ENCODE measurements around the gene RPL39L. TPM values are rescaled to one million over a fixed set of nuclear protein-coding genes. Genes with fewer than 3 reads are reported as not detected.
"Not testable (repeated sequence)": the region's sequence is repeated elsewhere in the genome, so short reads cannot be mapped to it uniquely, and the experiment has no call there.

Gene RPL39L
- total RNA-seq, 1 donor: 24.2 TPM

- H3K4me3 ChIP-seq (ENCODE audit: low read depth, low read length): no peak overlapping the region
- peak; percentile 31 for DNase-seq (ENCODE audit: low read depth)
- TF ChIP-seq CTCF (IDR thresholded peaks at IDR 0.05; ENCODE audit: insufficient read depth, low read depth, low read length): no peak
Measured at GRCh38 chr3:187183210-187183862, 44.0 kb upstream of the RPL39L start.

- no peak overlapping the region for H3K4me3 ChIP-seq (ENCODE audit: low read depth, low read length)
- DNase-seq (ENCODE audit: low read depth): no peak
- TF ChIP-seq CTCF (IDR thresholded peaks at IDR 0.05; ENCODE audit: insufficient read depth, low read depth, low read length): no peak
Measured at GRCh38 chr3:187181454-187182170, 42.3 kb upstream of the RPL39L start.

GRCh38 chr3:187172929-187173328, 33.6 kb upstream of the RPL39L start:
- no peak for TF ChIP-seq CTCF (IDR thresholded peaks at IDR 0.05; ENCODE audit: insufficient read depth, low read depth, low read length)
- H3K4me3 ChIP-seq (ENCODE audit: low read depth, low read length): no peak overlapping the region
- DNase-seq (ENCODE audit: low read depth): no peak

- not testable (repeated sequence) for DNase-seq (ENCODE audit: low read depth); H3K4me3 ChIP-seq (ENCODE audit: low read depth, low read length)
Measured at GRCh38 chr3:187170911-187171310, 31.6 kb upstream of the RPL39L start.

GRCh38 chr3:187169231-187169960, 30.1 kb upstream of the RPL39L start:
- DNase-seq (ENCODE audit: low read depth): no peak
- H3K4me3 ChIP-seq (ENCODE audit: low read depth, low read length): no peak overlapping the region
- no peak for TF ChIP-seq CTCF (IDR thresholded peaks at IDR 0.05; ENCODE audit: insufficient read depth, low read depth, low read length)

- no peak for DNase-seq (ENCODE audit: low read depth)
- TF ChIP-seq CTCF (IDR thresholded peaks at IDR 0.05; ENCODE audit: insufficient read depth, low read depth, low read length): no peak
Measured at GRCh38 chr3:187167777-187168176, 28.5 kb upstream of the RPL39L start.

GRCh38 chr3:187166750-187167149, 27.5 kb upstream of the RPL39L start:
- no peak for DNase-seq (ENCODE audit: low read depth)
- H3K4me3 ChIP-seq (ENCODE audit: low read depth, low read length): no peak overlapping the region
- no peak for TF ChIP-seq CTCF (IDR thresholded peaks at IDR 0.05; ENCODE audit: insufficient read depth, low read depth, low read length)

More at GRCh38 chr3:187167777-187168176, 28.5 kb upstream of the RPL39L start:
- H3K4me3 ChIP-seq (ENCODE audit: low read depth, low read length): no peak overlapping the region

Data from fibroblast of villous mesenchyme (primary cell).